Measurements from ENCODE around the gene MEIOSIN. TPM values are rescaled to one million over a fixed set of nuclear protein-coding genes. Genes with fewer than 3 reads are reported as not detected.

The MEIOSIN gene
- total RNA-seq, 3 donors from 2014 or later: not detected

- peak; percentile 69 for ATAC-seq
- no peak for TF ChIP-seq CTCF (IDR thresholded peaks at IDR 0.05)
- peaks cover 27% of the 10 kb centered on the region for H3K4me1 ChIP-seq (ENCODE audit: low read depth)
- peak; percentile 99 to 100 (median 99) for DNase-seq
- peak within 1 kb of the TSS; percentile 52 for H3K4me3 ChIP-seq
- no peaks in the 10 kb centered on the region for H3K36me3 ChIP-seq (ENCODE audit: low read depth)
- no peaks in the 10 kb centered on the region for H3K9me3 ChIP-seq
- intact Hi-C loops (cut with DNase I, micrococcal nuclease): no loop called here
These were observed 35.9 kb downstream of the MEIOSIN start, which contains the start of gene SIX5 for GRCh38 chr19:45768984-45769782. Gene SIX5, minus strand, starts transcription at chr19:45769252. Its CDS starts 408 bp downstream, at chr19:45768844.

- no peak for TF ChIP-seq CTCF (IDR thresholded peaks at IDR 0.05)
- H3K4me1 ChIP-seq (ENCODE audit: low read depth): peaks cover 23% of the 10 kb centered on the region
- no peaks in the 10 kb centered on the region for H3K9me3 ChIP-seq
- DNase-seq (peak; percentile 64 to 80 (median 76)), ATAC-seq (peak; percentile 3)
- H3K4me3 ChIP-seq: peak overlapping the region; percentile 19
- H3K36me3 ChIP-seq (ENCODE audit: low read depth): no peaks in the 10 kb centered on the region
- intact Hi-C loops (cut with DNase I, micrococcal nuclease): no loop called here
These were observed 36.6 kb downstream of the MEIOSIN start for GRCh38 chr19:45769821-45770191.

GRCh38 chr19:45770192-45771101 is 37.2 kb downstream of the MEIOSIN start:
- Histone ChIP-seq H3K4me1 (ENCODE audit: low read depth) (peaks cover 22% of the 10 kb centered on the region), H3K4me3 (peak overlapping the region; percentile 19), H3K9me3 (no peaks in the 10 kb centered on the region), H3K36me3 (ENCODE audit: low read depth) (no peaks in the 10 kb centered on the region)
- DNase-seq (peak; percentile 95 to 98 (median 96)), ATAC-seq (peak; percentile 77)
- intact Hi-C loops (cut with DNase I, micrococcal nuclease): no loop called here
- peak; percentile 89 for TF ChIP-seq CTCF (IDR thresholded peaks at IDR 0.05)

GRCh38 chr19:45771311-45771933 is 38.2 kb downstream of the MEIOSIN start:
- no peaks in the 10 kb centered on the region for H3K36me3 ChIP-seq (ENCODE audit: low read depth)
- no peak for TF ChIP-seq CTCF (IDR thresholded peaks at IDR 0.05)
- DNase-seq: peak in 1 of 3 donors; percentile 72
- peaks cover 18% of the 10 kb centered on the region for H3K4me1 ChIP-seq (ENCODE audit: low read depth)
- H3K9me3 ChIP-seq: no peaks in the 10 kb centered on the region
- no peak overlapping the region for H3K4me3 ChIP-seq
- ATAC-seq: no peak
- intact Hi-C loops (cut with DNase I, micrococcal nuclease): no loop called here

GRCh38 chr19:45772130-45772840 is 39.0 kb downstream of the MEIOSIN start:
- no peak for TF ChIP-seq CTCF (IDR thresholded peaks at IDR 0.05)
- ATAC-seq (no peak), DNase-seq (peak in 1 of 3 donors; percentile 30)
- H3K36me3 ChIP-seq (ENCODE audit: low read depth): no peaks in the 10 kb centered on the region
- H3K4me3 ChIP-seq: no peak overlapping the region
- intact Hi-C loops (cut with DNase I, micrococcal nuclease): no loop called here
- peaks cover 10% of the 10 kb centered on the region for H3K4me1 ChIP-seq (ENCODE audit: low read depth)
- no peaks in the 10 kb centered on the region for H3K9me3 ChIP-seq
